Lung (tissue), 12 donors: Measurements from ENCODE around the gene ALKBH5. TPM values are rescaled to one million over a fixed set of nuclear protein-coding genes. Genes with fewer than 3 reads are reported as not detected.

Experiments used
- ATAC-seq: fragments of 200-7000 bp; cut with Tn5 transposase; one replicate; pipeline ENCODE4 v1.9.1; 2020; ENCODE audit warnings: moderate number of reproducible peaks; ENCODE audit not compliant: insufficient read depth, low FRiP score
- DNase-seq, 3 donors: peaks; one replicate each; pipeline ENCODE4 v3.0.0-alpha.2; 2013 to 2017
- H3K27ac ChIP-seq, 2 donors: one replicate each; pipeline ENCODE4 v1.5.1; 2013; ENCODE audit warnings: mild to moderate bottlenecking in 2 of 2, moderate library complexity in 2 of 2, control low read depth in 1 of 2, inconsistent platforms in 1 of 2, low read depth in 1 of 2, low read length in 1 of 2
- H3K27me3 ChIP-seq, 3 donors: one replicate each; pipeline ENCODE4 v1.5.1; 2013; ENCODE audit warnings: low read length in 2 of 3; ENCODE audit not compliant: control insufficient read depth in 3 of 3, insufficient read depth in 3 of 3
- H3K36me3 ChIP-seq, 4 donors: one replicate each; pipeline ENCODE4 v1.5.1; 2013; ENCODE audit warnings: low read length in 4 of 4, mild to moderate bottlenecking in 1 of 4, moderate library complexity in 1 of 4; ENCODE audit not compliant: control insufficient read depth in 4 of 4, insufficient read depth in 4 of 4
- H3K4me1 ChIP-seq, 5 donors: one replicate each; pipeline ENCODE4 v1.5.1; 2013; ENCODE audit warnings: low read length in 5 of 5, mild to moderate bottlenecking in 2 of 5, moderate library complexity in 1 of 5; ENCODE audit not compliant: control insufficient read depth in 5 of 5, insufficient read depth in 5 of 5
- H3K4me3 ChIP-seq: one replicate; pipeline ENCODE4 v1.5.1; 2013; ENCODE audit warnings: mild to moderate bottlenecking, control low read depth, moderate library complexity
- H3K9ac ChIP-seq, 2 donors: one replicate each; pipeline ENCODE4 v1.5.1; 2013; ENCODE audit warnings: low read length in 2 of 2, control low read depth in 1 of 2; ENCODE audit not compliant: insufficient read depth in 1 of 2
- H3K9me3 ChIP-seq, 4 donors: one replicate each; pipeline ENCODE4 v1.5.1; 2013; ENCODE audit warnings: low read length in 3 of 4, mild to moderate bottlenecking in 1 of 4, moderate library complexity in 1 of 4; ENCODE audit not compliant: control insufficient read depth in 4 of 4, insufficient read depth in 3 of 4
- CTCF ChIP-seq: IDR thresholded peaks from 2 replicates; pipeline ENCODE4 v1.5.1; 2012; ENCODE audit warnings: mild to moderate bottlenecking; ENCODE audit errors: control extremely low read depth, extremely low read depth
- WGBS, 2 donors: extraction: QIAGEN DNeasy Blood & Tissue Kit; methylation state at CpG; one replicate each; pipeline ENCODE4 v1.1.7; 2013; 5-methylcytosine and 5-hydroxymethylcytosine counted together
- polyA plus RNA-seq, 2 donors: library from polyadenylated mRNA; stranded (reverse); fragments of 200-250 nt; gene quantifications; one replicate each; pipeline ENCODE4 v1.2.1, GENCODE V29; 2013
- total RNA-seq, 2 donors: library from RNA; depleted of rRNA in 1 of 2; stranded (reverse); fragments of >200 nt in 1 of 2; gene quantifications; one replicate each; pipeline ENCODE4 v1.2.1, GENCODE V29; 2014 to 2021
- donor health status: control.
- donor health status: control.
- donor health status: Bipolar disorder and iron deficiency.
- donor health status: healthy.
- donor health status: DM: yes; HTN: yes; CAD: no.

Gene ALKBH5
- total and polyA plus RNA-seq, 4 donors, result 30.2 to 104 (median 59.8) TPM

- TF ChIP-seq CTCF, result no peak
- WGBS, 2 donors, result 90% methylated on average over 2 of the region's 2 CpGs
- no peaks in the 10 kb centered on the region for H3K36me3 ChIP-seq
- H3K27ac ChIP-seq, result no peak overlapping the region
- DNase-seq (no peak), ATAC-seq (no peak)
- H3K9ac ChIP-seq, result no peak overlapping the region
- peaks cover 0 to 6% (median 0%) of the 10 kb centered on the region in 5 donors for H3K4me1 ChIP-seq
- peaks cover 0 to 3% (median 0%) of the 10 kb centered on the region in 3 donors for H3K27me3 ChIP-seq
- no peak overlapping the region for H3K4me3 ChIP-seq
- H3K9me3 ChIP-seq, result no peaks in the 10 kb centered on the region
Measured at GRCh38 chr17:18139092-18139491, 44.5 kb upstream of the ALKBH5 start.

DNA sequence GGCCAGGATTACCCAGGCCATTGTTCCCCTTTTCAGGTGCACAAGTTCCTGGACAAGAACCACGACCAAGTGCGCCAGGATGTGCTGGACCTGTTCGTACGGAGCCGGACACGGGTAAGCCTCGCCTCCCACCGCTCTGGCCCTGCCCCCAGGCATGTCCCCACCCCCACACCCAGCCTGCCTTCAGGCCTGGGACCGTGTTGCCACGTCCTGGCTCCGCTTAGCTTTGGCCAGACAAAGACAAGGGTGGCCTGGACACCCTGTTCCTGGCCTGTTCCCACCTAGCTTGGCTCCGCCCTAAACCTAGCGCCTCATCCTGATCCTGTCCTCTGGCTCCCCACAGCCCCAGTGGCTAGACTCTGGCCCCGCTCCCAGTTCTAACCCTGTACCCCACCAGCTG, 44.1 kb upstream of the ALKBH5 start:
- Histone ChIP-seq H3K9ac (no peak overlapping the region), H3K27ac (no peak overlapping the region), H3K9me3 (no peaks in the 10 kb centered on the region), H3K4me3 (no peak overlapping the region), H3K27me3 (peaks cover 0 to 3% (median 0%) of the 10 kb centered on the region in 3 donors), H3K4me1 (peaks cover 0 to 6% (median 0%) of the 10 kb centered on the region in 5 donors), H3K36me3 (no peaks in the 10 kb centered on the region)
- ATAC-seq, result no peak
- DNase-seq, result no peak
- WGBS, 2 donors, result 77 to 78% methylated on average over 14 of the region's 14 CpGs
- no peak for TF ChIP-seq CTCF

- DNase-seq, result no peak
- H3K4me1 ChIP-seq, result peaks cover 0 to 6% (median 0%) of the 10 kb centered on the region in 5 donors
- no peak overlapping the region for H3K4me3 ChIP-seq
- no peak for TF ChIP-seq CTCF
- peaks cover 0 to 3% (median 0%) of the 10 kb centered on the region in 3 donors for H3K27me3 ChIP-seq
- no peak for ATAC-seq
- no peak overlapping the region for H3K27ac ChIP-seq
- H3K36me3 ChIP-seq, result no peaks in the 10 kb centered on the region
- no peak overlapping the region for H3K9ac ChIP-seq
- no peaks in the 10 kb centered on the region for H3K9me3 ChIP-seq
- WGBS, 2 donors, result 70 to 75% methylated on average over 3 of the region's 3 CpGs
Measured at GRCh38 chr17:18139949-18140348, 43.7 kb upstream of the ALKBH5 start.

DNA sequence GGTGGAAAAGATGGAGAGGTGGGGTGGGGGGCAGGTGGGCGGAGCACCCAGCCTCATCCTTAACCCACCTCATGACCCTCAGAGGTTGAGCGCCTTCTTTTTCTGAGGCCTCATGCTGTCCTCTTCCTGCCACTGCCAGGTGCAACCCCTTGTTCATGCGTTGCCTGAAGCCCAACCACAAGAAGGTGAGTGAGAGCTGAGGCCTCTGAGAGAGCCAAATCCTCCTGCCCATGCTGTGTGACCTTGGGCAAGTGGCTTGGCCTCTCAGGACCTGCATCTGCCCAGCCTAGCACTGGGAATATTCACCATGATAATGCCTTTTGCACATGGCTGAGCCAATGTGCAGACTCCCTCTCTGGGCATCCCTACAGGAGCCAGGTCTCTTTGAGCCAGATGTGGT, 43.0 kb upstream of the ALKBH5 start:
- TF ChIP-seq CTCF, result no peak
- Histone ChIP-seq H3K4me3 (no peak overlapping the region), H3K27me3 (peaks cover 0 to 3% (median 0%) of the 10 kb centered on the region in 3 donors), H3K36me3 (no peaks in the 10 kb centered on the region), H3K27ac (no peak overlapping the region), H3K9ac (no peak overlapping the region), H3K4me1 (peaks cover 0 to 6% (median 0%) of the 10 kb centered on the region in 5 donors), H3K9me3 (no peaks in the 10 kb centered on the region)
- DNase-seq (no peak), ATAC-seq (no peak)
- WGBS, 2 donors, result 86 to 89% methylated on average over 3 of the region's 3 CpGs
